Ascending aorta (tissue), 2 donors: ENCODE measurements around the gene KIF5A. TPM values are rescaled to one million over a fixed set of nuclear protein-coding genes. Genes with fewer than 3 reads are reported as not detected.
"Not testable (repeated sequence)": the region's sequence is repeated elsewhere in the genome, so short reads cannot be mapped to it uniquely, and the experiment has no call there.

Source experiments
- DNase-seq, 2 donors: peaks; one replicate each; pipeline ENCODE4 v3.0.0-alpha.2; 2019; ENCODE audit warnings: low spot score in 2 of 2
- H3K27ac ChIP-seq, 2 donors: fragments of 200-600 bp; sonication (generic); one replicate each; pipeline ENCODE4 v1.5.1; 2016 to 2017; ENCODE audit warnings: mild to moderate bottlenecking in 1 of 2
- H3K27me3 ChIP-seq: fragments of 200-600 bp; sonication (generic); one replicate; pipeline ENCODE4 v1.5.1; 2017
- H3K36me3 ChIP-seq, 2 donors: fragments of 200-600 bp; sonication (generic); one replicate each; pipeline ENCODE4 v1.5.1; 2016
- H3K4me1 ChIP-seq, 2 donors: fragments of 200-600 bp; sonication (generic); one replicate each; pipeline ENCODE4 v1.5.1; 2016 to 2017; ENCODE audit warnings: mild to moderate bottlenecking in 1 of 2
- H3K4me3 ChIP-seq, 2 donors: fragments of 200-600 bp; sonication (generic); one replicate each; pipeline ENCODE4 v1.5.1; 2016 to 2017; ENCODE audit warnings: mild to moderate bottlenecking in 1 of 2
- H3K9me3 ChIP-seq, 2 donors: fragments of 200-600 bp; sonication (generic); one replicate each; pipeline ENCODE4 v1.5.1; 2016
- CTCF ChIP-seq, 3 experiments: fragments of 200-600 bp in 2 of 3; fragments of 450-650 bp in 1 of 3; sonication (generic) in 2 of 3; IDR thresholded peaks; one replicate each; pipeline ENCODE4 v1.5.1; 2016 to 2019; ENCODE audit warnings: antibody characterized with exemption in 3 of 3, mild to moderate bottlenecking in 1 of 3, moderate library complexity in 1 of 3
- intact Hi-C: fragments of 100-400 bp; cut with DNase I; formaldehyde crosslinking; loops from one replicate; pipeline ENCODE4 v1.15.1; 2023
- total RNA-seq: library from RNA; depleted of rRNA; stranded (reverse); fragments of >200 nt; gene quantifications from one replicate; pipeline ENCODE4 v1.1.0, GENCODE V29; 2016

Gene KIF5A
- total RNA-seq, result not detected

GRCh38 chr12:57549909-57550640, at the start of gene KIF5A:
Gene KIF5A (plus strand): TSS chr12:57550044. CDS start chr12:57550272, 228 bp downstream.
- H3K27ac ChIP-seq, result peak within 1 kb of the TSS in 1 of 2 donors; percentile 34
- peak within 1 kb of the TSS; percentile 61 to 71 for H3K4me3 ChIP-seq
- H3K9me3 ChIP-seq, result no peaks in the 10 kb centered on the region
- TF ChIP-seq CTCF (IDR thresholded peaks at IDR 0.05), result no peak
- no peaks in the 10 kb centered on the region for H3K36me3 ChIP-seq
- intact Hi-C loops, result no loop called here
- peak in 1 of 2 donors; percentile 74 for DNase-seq
- H3K4me1 ChIP-seq, result peaks cover 3 to 14% of the 10 kb centered on the region in 2 donors
- H3K27me3 ChIP-seq, result no peaks in the 10 kb centered on the region

GRCh38 chr12:57500213-57500612, 49.6 kb upstream of the KIF5A start:
- H3K9me3 ChIP-seq, result no peaks in the 10 kb centered on the region
- TF ChIP-seq CTCF (IDR thresholded peaks at IDR 0.05), result no peak
- H3K27ac ChIP-seq, result no peak overlapping the region
- no peak overlapping the region for H3K4me3 ChIP-seq
- no peaks in the 10 kb centered on the region for H3K27me3 ChIP-seq
- no peaks in the 10 kb centered on the region for H3K4me1 ChIP-seq
- no peak for DNase-seq
- intact Hi-C loops, result no loop called here
- peaks cover 66 to 92% of the 10 kb centered on the region in 2 donors for H3K36me3 ChIP-seq

GRCh38 chr12:57502311-57502969, 47.4 kb upstream of the KIF5A start:
- H3K9me3 ChIP-seq, H3K27me3 ChIP-seq, intact Hi-C loops, DNase-seq, H3K4me1 ChIP-seq, H3K4me3 ChIP-seq, H3K27ac ChIP-seq: not testable (repeated sequence)
- H3K36me3 ChIP-seq, result peaks cover 76 to 88% of the 10 kb centered on the region in 2 donors

- H3K27me3 ChIP-seq, H3K9me3 ChIP-seq, H3K4me3 ChIP-seq, DNase-seq, intact Hi-C loops, H3K4me1 ChIP-seq, H3K27ac ChIP-seq: not testable (repeated sequence)
- H3K36me3 ChIP-seq, result peaks cover 62 to 71% of the 10 kb centered on the region in 2 donors
These were observed 43.3 kb upstream of the KIF5A start for GRCh38 chr12:57506541-57506940.

GRCh38 chr12:57507796-57508195, 42.0 kb upstream of the KIF5A start:
- H3K27me3 ChIP-seq, H3K4me3 ChIP-seq, H3K9me3 ChIP-seq, DNase-seq, H3K27ac ChIP-seq, H3K4me1 ChIP-seq, intact Hi-C loops: not testable (repeated sequence)
- peaks cover 64 to 71% of the 10 kb centered on the region in 2 donors for H3K36me3 ChIP-seq

- Histone ChIP-seq H3K36me3 (peaks cover 65 to 73% of the 10 kb centered on the region in 2 donors), H3K4me1 (no peaks in the 10 kb centered on the region), H3K27ac (no peak overlapping the region), H3K4me3 (no peak overlapping the region), H3K27me3 (no peaks in the 10 kb centered on the region), H3K9me3 (no peaks in the 10 kb centered on the region)
- intact Hi-C loops, result no loop called here
- no peak for DNase-seq
- TF ChIP-seq CTCF (IDR thresholded peaks at IDR 0.05), result no peak
These were observed 38.7 kb upstream of the KIF5A start for GRCh38 chr12:57511161-57511560.

GRCh38 chr12:57511588-57512325, 38.1 kb upstream of the KIF5A start:
- intact Hi-C loops, result no loop called here
- Histone ChIP-seq H3K27me3 (no peaks in the 10 kb centered on the region), H3K4me3 (no peak overlapping the region), H3K27ac (no peak overlapping the region), H3K36me3 (peaks cover 66 to 74% of the 10 kb centered on the region in 2 donors), H3K9me3 (no peaks in the 10 kb centered on the region), H3K4me1 (no peaks in the 10 kb centered on the region)
- no peak for DNase-seq
- TF ChIP-seq CTCF (IDR thresholded peaks at IDR 0.05), result no peak
